Fibroblast of lung (primary cell): ENCODE results near the gene CLEC4F. TPM values are rescaled to one million over a fixed set of nuclear protein-coding genes. Genes with fewer than 3 reads are reported as not detected.

Experiments used
- DNase-seq, 2 donors: peaks; one replicate each; pipeline versions ENCODE4 v3.0.0 to v3.0.0-alpha.2; 2010; ENCODE audit warnings: low read depth in 2 of 2
- H2AFZ ChIP-seq: 2 replicates; pipeline ENCODE4 v1.5.1; 2012; ENCODE audit warnings: low read length, control low read depth, inconsistent platforms
- H3K27ac ChIP-seq: 2 replicates; pipeline ENCODE4 v1.5.1; 2011; ENCODE audit warnings: low read length, control low read depth; ENCODE audit not compliant: insufficient read depth
- H3K27me3 ChIP-seq: 2 replicates; pipeline ENCODE4 v1.5.1; 2011; ENCODE audit warnings: mild to moderate bottlenecking, low read length; ENCODE audit not compliant: control insufficient read depth, insufficient read depth
- H3K36me3 ChIP-seq: 2 replicates; pipeline ENCODE4 v1.5.1; 2011; ENCODE audit warnings: low read length; ENCODE audit not compliant: control insufficient read depth, insufficient read depth
- H3K4me1 ChIP-seq: 2 replicates; pipeline ENCODE4 v1.5.1; 2011; ENCODE audit warnings: low read length; ENCODE audit not compliant: control insufficient read depth, insufficient read depth; ENCODE audit errors: extremely low read depth
- H3K4me2 ChIP-seq: 2 replicates; pipeline ENCODE4 v1.5.1; 2011; ENCODE audit warnings: low read length, control low read depth; ENCODE audit not compliant: insufficient read depth; ENCODE audit errors: extremely low read depth
- H3K4me3 ChIP-seq, 4 experiments: fragments of 200-600 bp in 1 of 4; sonication (generic) in 1 of 4; replicated peaks in 1 of 4; 2 replicates each; pipeline ENCODE4 v1.5.1; 2011 to 2016; ENCODE audit warnings: low read length in 4 of 4, low read depth in 3 of 4, mild to moderate bottlenecking in 3 of 4, control low read depth in 2 of 4, inconsistent platforms in 1 of 4, mixed read lengths in 1 of 4; ENCODE audit not compliant: insufficient read depth in 1 of 4; ENCODE audit errors: control extremely low read depth in 1 of 4
- H3K79me2 ChIP-seq: 2 replicates; pipeline ENCODE4 v1.5.1; 2012; ENCODE audit warnings: mild to moderate bottlenecking, low read length, inconsistent platforms; ENCODE audit not compliant: control insufficient read depth, insufficient read depth
- H3K9ac ChIP-seq: 2 replicates; pipeline ENCODE4 v1.5.1; 2011; ENCODE audit warnings: mild to moderate bottlenecking, low read length, control low read depth; ENCODE audit not compliant: insufficient read depth
- H3K9me3 ChIP-seq: 2 replicates; pipeline ENCODE4 v1.5.1; 2012; ENCODE audit warnings: low read depth, low read length; ENCODE audit not compliant: control insufficient read depth, insufficient read depth
- H4K20me1 ChIP-seq: 2 replicates; pipeline ENCODE4 v1.5.1; 2011; ENCODE audit warnings: low read length; ENCODE audit not compliant: control insufficient read depth, insufficient read depth; ENCODE audit errors: extremely low read depth
- EZH2 ChIP-seq: IDR thresholded peaks from 2 replicates; pipeline ENCODE4 v1.5.1; 2012; ENCODE audit warnings: low read length, control low read depth, mild to moderate bottlenecking; ENCODE audit errors: missing control alignments
- polyA plus RNA-seq, 2 donors: library from polyadenylated mRNA; depleted of rRNA in 1 of 2; stranded (reverse) in 1 of 2; unstranded in 1 of 2; fragments of >200 nt; gene quantifications; 2 replicates each; pipeline ENCODE4 v1.2.1, GENCODE V29; 2011 to 2012; ENCODE audit warnings: missing spikeins in 1 of 2
- total RNA-seq: library from RNA; depleted of rRNA; stranded (reverse); fragments of >200 nt; gene quantifications from 2 replicates; pipeline ENCODE4 v1.2.1, GENCODE V29; 2014
- TF ChIP-seq, protein P1 (sequence below), 2 donors: IDR thresholded peaks in 1 of 2; conservative IDR thresholded peaks in 1 of 2; 1 replicate in 1 of 2; 2 replicates in 1 of 2; pipeline ENCODE4 v1.5.1; 2011 to 2012; ENCODE audit warnings: low read length in 2 of 2, control low read depth in 1 of 2, inconsistent platforms in 1 of 2, low read depth in 1 of 2, mild to moderate bottlenecking in 1 of 2

CLEC4F gene
- total and polyA plus RNA-seq, 2 donors (not counting 1 experiment from before 2014, with no cell fraction given), result not detected

GRCh38 chr2:70771446-70771845 lies 49.0 kb downstream of the CLEC4F start:
- peaks cover 28% of the 10 kb centered on the region for H3K27me3 ChIP-seq
- no peaks in the 10 kb centered on the region for H3K36me3 ChIP-seq
- DNase-seq, result no peak
- H2AFZ ChIP-seq, result no peak overlapping the region
- no peaks in the 10 kb centered on the region for H3K9me3 ChIP-seq
- H3K79me2 ChIP-seq, result no peaks in the 10 kb centered on the region
- H3K27ac ChIP-seq, result no peak overlapping the region
- no peak overlapping the region for H3K9ac ChIP-seq
- H4K20me1 ChIP-seq, result no peaks in the 10 kb centered on the region
- TF ChIP-seq, protein P1, sequence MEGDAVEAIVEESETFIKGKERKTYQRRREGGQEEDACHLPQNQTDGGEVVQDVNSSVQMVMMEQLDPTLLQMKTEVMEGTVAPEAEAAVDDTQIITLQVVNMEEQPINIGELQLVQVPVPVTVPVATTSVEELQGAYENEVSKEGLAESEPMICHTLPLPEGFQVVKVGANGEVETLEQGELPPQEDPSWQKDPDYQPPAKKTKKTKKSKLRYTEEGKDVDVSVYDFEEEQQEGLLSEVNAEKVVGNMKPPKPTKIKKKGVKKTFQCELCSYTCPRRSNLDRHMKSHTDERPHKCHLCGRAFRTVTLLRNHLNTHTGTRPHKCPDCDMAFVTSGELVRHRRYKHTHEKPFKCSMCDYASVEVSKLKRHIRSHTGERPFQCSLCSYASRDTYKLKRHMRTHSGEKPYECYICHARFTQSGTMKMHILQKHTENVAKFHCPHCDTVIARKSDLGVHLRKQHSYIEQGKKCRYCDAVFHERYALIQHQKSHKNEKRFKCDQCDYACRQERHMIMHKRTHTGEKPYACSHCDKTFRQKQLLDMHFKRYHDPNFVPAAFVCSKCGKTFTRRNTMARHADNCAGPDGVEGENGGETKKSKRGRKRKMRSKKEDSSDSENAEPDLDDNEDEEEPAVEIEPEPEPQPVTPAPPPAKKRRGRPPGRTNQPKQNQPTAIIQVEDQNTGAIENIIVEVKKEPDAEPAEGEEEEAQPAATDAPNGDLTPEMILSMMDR (conservative IDR thresholded peaks at IDR 0.05 in 1 of 2, IDR thresholded peaks at IDR 0.05 in 1 of 2; ENCODE audit: low read depth in 1 of 2, low read length in 2 of 2), result no peak
- no peak for TF ChIP-seq EZH2
- H3K4me1 ChIP-seq, result no peaks in the 10 kb centered on the region
- no peak overlapping the region for H3K4me3 ChIP-seq
- H3K4me2 ChIP-seq, result no peak overlapping the region

DNA sequence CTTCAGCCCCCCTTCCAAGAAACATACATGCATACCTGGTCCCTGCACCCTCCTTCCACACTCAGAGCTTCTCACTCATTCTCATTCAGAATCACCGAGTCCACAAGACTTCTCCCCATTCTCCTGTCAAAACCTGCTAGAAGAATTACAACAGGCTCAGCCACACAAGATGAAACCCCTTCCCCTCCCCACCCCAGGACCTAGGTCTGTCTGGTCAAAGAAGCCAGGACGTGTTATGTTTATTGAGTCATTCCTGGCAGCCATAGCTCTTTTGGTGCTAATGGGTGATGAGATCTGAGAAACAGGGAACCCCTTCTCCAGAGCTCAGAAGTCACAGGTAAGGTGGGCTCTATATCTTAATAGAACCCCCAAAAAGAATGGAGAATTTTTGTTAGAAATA lies 50.9 kb downstream of the CLEC4F start:
- H3K27me3 ChIP-seq, result peaks cover 36% of the 10 kb centered on the region
- no peak overlapping the region for H3K4me3 ChIP-seq
- H3K27ac ChIP-seq, result no peak overlapping the region
- H4K20me1 ChIP-seq, result no peaks in the 10 kb centered on the region
- no peaks in the 10 kb centered on the region for H3K79me2 ChIP-seq
- no peak overlapping the region for H3K9ac ChIP-seq
- H3K36me3 ChIP-seq, result no peaks in the 10 kb centered on the region
- no peak overlapping the region for H3K4me2 ChIP-seq
- no peak overlapping the region for H2AFZ ChIP-seq
- no peaks in the 10 kb centered on the region for H3K4me1 ChIP-seq
- DNase-seq, result no peak
- TF ChIP-seq, protein P1 (conservative IDR thresholded peaks at IDR 0.05 in 1 of 2, IDR thresholded peaks at IDR 0.05 in 1 of 2; ENCODE audit: low read depth in 1 of 2, low read length in 2 of 2), result no peak
- TF ChIP-seq EZH2, result no peak
- no peaks in the 10 kb centered on the region for H3K9me3 ChIP-seq

DNA sequence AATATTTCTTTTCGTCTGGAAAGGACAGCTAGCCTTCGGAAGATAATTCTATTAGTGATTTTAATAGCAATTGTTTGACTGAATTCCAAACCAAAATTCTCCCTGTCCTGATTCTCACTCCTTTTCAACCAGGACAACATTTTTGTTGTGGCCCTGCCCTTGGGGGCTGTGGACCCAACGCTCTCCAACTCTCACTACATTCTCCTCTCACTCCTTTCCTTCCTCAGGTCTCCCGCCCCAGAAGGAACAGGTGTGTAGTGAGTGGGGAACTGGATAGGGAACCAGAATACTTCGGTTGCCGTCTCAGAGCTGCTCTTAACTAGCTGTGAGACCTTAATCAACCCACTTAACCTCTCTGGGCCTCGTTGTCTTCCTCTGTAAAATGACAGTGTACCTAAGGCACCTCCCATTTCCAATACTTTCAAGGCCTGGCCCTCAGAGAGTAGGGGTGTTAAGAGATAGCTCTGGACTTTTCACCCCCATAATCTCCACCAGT lies 51.8 kb downstream of the CLEC4F start:
- H3K9ac ChIP-seq, result no peak overlapping the region
- H3K79me2 ChIP-seq, result no peaks in the 10 kb centered on the region
- H3K9me3 ChIP-seq, result no peaks in the 10 kb centered on the region
- no peak overlapping the region for H3K27ac ChIP-seq
- no peak for TF ChIP-seq EZH2
- TF ChIP-seq, protein P1 (conservative IDR thresholded peaks at IDR 0.05 in 1 of 2, IDR thresholded peaks at IDR 0.05 in 1 of 2; ENCODE audit: low read depth in 1 of 2, low read length in 2 of 2), result no peak
- H3K4me1 ChIP-seq, result no peaks in the 10 kb centered on the region
- no peak overlapping the region for H3K4me2 ChIP-seq
- H3K27me3 ChIP-seq, result peaks cover 34% of the 10 kb centered on the region
- H4K20me1 ChIP-seq, result no peaks in the 10 kb centered on the region
- no peaks in the 10 kb centered on the region for H3K36me3 ChIP-seq
- H3K4me3 ChIP-seq, result no peak overlapping the region
- no peak overlapping the region for H2AFZ ChIP-seq
- no peak for DNase-seq
